ENCODE measurements around the gene PPTC7.
"Not testable (repeated sequence)": the region's sequence is repeated elsewhere in the genome, so short reads cannot be mapped to it uniquely, and the experiment has no call there.

PPTC7 gene

GRCh38 chr12:110583137-110584059 lies at the start of gene PPTC7:
TSS of gene PPTC7 (minus strand) at chr12:110583318. CDS start at chr12:110583031, 287 bp downstream.
- peak; percentile 95 to 96 for DNase-seq (ENCODE audit: low read depth in 2 of 2)

- no peak for DNase-seq (ENCODE audit: low read depth in 2 of 2)
Observed at GRCh38 chr12:110627500-110628195, 44.5 kb upstream of the PPTC7 start.

GRCh38 chr12:110622582-110622981 lies 39.5 kb upstream of the PPTC7 start:
- DNase-seq (ENCODE audit: low read depth in 2 of 2): no peak

GRCh38 chr12:110619534-110619953 lies 36.4 kb upstream of the PPTC7 start:
- no peak for DNase-seq (ENCODE audit: low read depth in 2 of 2)

GRCh38 chr12:110616471-110617115 lies 33.5 kb upstream of the PPTC7 start:
- DNase-seq (ENCODE audit: low read depth in 2 of 2): no peak

- no peak for DNase-seq (ENCODE audit: low read depth in 2 of 2)
Observed at GRCh38 chr12:110615171-110615570, 32.1 kb upstream of the PPTC7 start.

GRCh38 chr12:110613771-110614684 lies 30.9 kb upstream of the PPTC7 start, which contains the start of gene TCTN1:
TSS of gene TCTN1 (plus strand) at chr12:110614129. CDS start at chr12:110614183, 54 bp downstream.
- peak; percentile 88 to 93 for DNase-seq (ENCODE audit: low read depth in 2 of 2)

GRCh38 chr12:110613071-110613770 lies 30.1 kb upstream of the PPTC7 start:
- no peak for DNase-seq (ENCODE audit: low read depth in 2 of 2)

- DNase-seq (ENCODE audit: low read depth in 2 of 2): no peak
Observed at GRCh38 chr12:110606253-110606611, 23.1 kb upstream of the PPTC7 start.

GRCh38 chr12:110602085-110602814 lies 19.1 kb upstream of the PPTC7 start:
- DNase-seq (ENCODE audit: low read depth in 2 of 2): not testable (repeated sequence)

GRCh38 chr12:110600254-110600653 lies 17.1 kb upstream of the PPTC7 start:
- no peak for DNase-seq (ENCODE audit: low read depth in 2 of 2)

- no peak for DNase-seq (ENCODE audit: low read depth in 2 of 2)
Observed at GRCh38 chr12:110599334-110599733, 16.2 kb upstream of the PPTC7 start.

GRCh38 chr12:110597885-110598284 lies 14.8 kb upstream of the PPTC7 start:
- no peak for DNase-seq (ENCODE audit: low read depth in 2 of 2)

GRCh38 chr12:110592919-110593318 lies 9.8 kb upstream of the PPTC7 start:
- not testable (repeated sequence) for DNase-seq (ENCODE audit: low read depth in 2 of 2)

- no peak for DNase-seq (ENCODE audit: low read depth in 2 of 2)
Observed at GRCh38 chr12:110592078-110592477, 9.0 kb upstream of the PPTC7 start.

GRCh38 chr12:110591451-110592051 lies 8.4 kb upstream of the PPTC7 start:
- no peak for DNase-seq (ENCODE audit: low read depth in 2 of 2)

- no peak for DNase-seq (ENCODE audit: low read depth in 2 of 2)
Observed at GRCh38 chr12:110590806-110591326, 7.7 kb upstream of the PPTC7 start.

- DNase-seq (ENCODE audit: low read depth in 2 of 2): no peak
Observed at GRCh38 chr12:110590059-110590458, 6.9 kb upstream of the PPTC7 start.

- not testable (repeated sequence) for DNase-seq (ENCODE audit: low read depth in 2 of 2)
Observed at GRCh38 chr12:110587102-110587501, 4.0 kb upstream of the PPTC7 start.
